Measurements from ENCODE around the gene LRP2BP.

The LRP2BP gene

GRCh38 chr4:185421366-185422124, 25.8 kb upstream of the LRP2BP start:
- peaks cover 2% of the 10 kb centered on the region for H3K36me3 ChIP-seq (ENCODE audit: control insufficient read depth, insufficient read depth, low read length)

DNA sequence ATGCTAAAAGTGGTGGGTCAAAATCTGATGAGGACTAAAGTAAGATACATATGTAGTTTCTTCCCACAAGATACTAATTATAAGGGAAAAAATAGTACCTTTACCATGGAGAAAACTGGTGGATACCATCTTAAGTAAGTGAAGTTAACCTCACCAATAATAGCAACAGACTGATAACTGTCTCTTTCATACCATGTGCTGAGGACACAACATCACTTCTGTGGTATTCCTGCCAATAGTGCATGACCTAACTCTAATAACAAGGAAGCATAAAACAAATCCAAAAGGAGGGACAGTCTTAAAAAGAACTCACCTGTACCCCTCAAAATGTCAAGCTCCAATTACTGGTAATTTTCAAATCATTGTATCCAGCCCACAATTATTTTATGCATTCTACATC, 21.2 kb upstream of the LRP2BP start:
- H3K36me3 ChIP-seq (ENCODE audit: control insufficient read depth, insufficient read depth, low read length), result peaks cover 2% of the 10 kb centered on the region
- H3K27me3 ChIP-seq (replicated peaks; ENCODE audit: control insufficient read depth, insufficient read depth, low read length), result no peaks in the 10 kb centered on the region
- no peak for TF ChIP-seq CTCF (IDR thresholded peaks at IDR 0.05; ENCODE audit: insufficient read depth, low read length, poor library complexity, severe bottlenecking)
- DNase-seq (ENCODE audit: extremely low read depth, insufficient read length), result no peak
- no peak overlapping the region for H3K4me3 ChIP-seq (replicated peaks; ENCODE audit: low read depth, low read length)

More at GRCh38 chr4:185421366-185422124, 25.8 kb upstream of the LRP2BP start:
- Histone ChIP-seq H3K4me3 (replicated peaks; ENCODE audit: low read depth, low read length) (no peak overlapping the region), H3K27me3 (replicated peaks; ENCODE audit: control insufficient read depth, insufficient read depth, low read length) (no peaks in the 10 kb centered on the region)
- DNase-seq (ENCODE audit: extremely low read depth, insufficient read length), result no peak
- no peak for TF ChIP-seq CTCF (IDR thresholded peaks at IDR 0.05; ENCODE audit: insufficient read depth, low read length, poor library complexity, severe bottlenecking)

GRCh38 chr4:185412412-185412811, 16.7 kb upstream of the LRP2BP start:
- no peak overlapping the region for H3K4me3 ChIP-seq (replicated peaks; ENCODE audit: low read depth, low read length)
- H3K27me3 ChIP-seq (replicated peaks; ENCODE audit: control insufficient read depth, insufficient read depth, low read length), result no peaks in the 10 kb centered on the region
- TF ChIP-seq CTCF (IDR thresholded peaks at IDR 0.05; ENCODE audit: insufficient read depth, low read length, poor library complexity, severe bottlenecking), result no peak
- DNase-seq (ENCODE audit: extremely low read depth, insufficient read length), result no peak
- H3K36me3 ChIP-seq (ENCODE audit: control insufficient read depth, insufficient read depth, low read length), result peaks cover 1% of the 10 kb centered on the region

- no peaks in the 10 kb centered on the region; the same call in none of the 2 replicates for H3K36me3 ChIP-seq (ENCODE audit: control insufficient read depth, insufficient read depth, low read length)
- no peaks in the 10 kb centered on the region for H3K27me3 ChIP-seq (replicated peaks; ENCODE audit: control insufficient read depth, insufficient read depth, low read length)
- no peak for TF ChIP-seq CTCF (IDR thresholded peaks at IDR 0.05; ENCODE audit: insufficient read depth, low read length, poor library complexity, severe bottlenecking)
- no peak overlapping the region for H3K4me3 ChIP-seq (replicated peaks; ENCODE audit: low read depth, low read length)
- no peak for DNase-seq (ENCODE audit: extremely low read depth, insufficient read length)
Observed at GRCh38 chr4:185411849-185412248, 16.1 kb upstream of the LRP2BP start.

DNA sequence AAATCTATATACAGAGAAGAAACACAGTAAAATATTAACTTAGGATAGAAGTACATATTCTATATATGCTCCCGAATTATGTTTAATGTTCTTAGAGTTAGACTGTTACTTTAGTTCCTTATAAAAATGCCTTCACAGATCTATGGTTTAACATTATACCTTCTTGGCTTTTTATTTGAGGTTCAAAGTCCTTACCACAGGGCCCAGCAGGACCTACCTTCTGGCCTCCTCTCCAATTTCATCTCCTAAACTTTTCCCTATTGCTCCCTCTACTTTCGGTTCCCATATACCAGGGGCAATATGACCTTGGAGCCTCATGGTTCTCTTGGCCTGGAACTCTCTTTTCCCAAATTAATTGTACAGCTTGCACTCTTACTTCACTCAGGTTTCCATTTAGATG, 12.7 kb upstream of the LRP2BP start:
- DNase-seq (ENCODE audit: extremely low read depth, insufficient read length), result no peak
- H3K4me3 ChIP-seq (replicated peaks; ENCODE audit: low read depth, low read length), result no peak overlapping the region
- no peak for TF ChIP-seq CTCF (IDR thresholded peaks at IDR 0.05; ENCODE audit: insufficient read depth, low read length, poor library complexity, severe bottlenecking)
- no peaks in the 10 kb centered on the region for H3K27me3 ChIP-seq (replicated peaks; ENCODE audit: control insufficient read depth, insufficient read depth, low read length)
- H3K36me3 ChIP-seq (ENCODE audit: control insufficient read depth, insufficient read depth, low read length), result no peaks in the 10 kb centered on the region; the same call in none of the 2 replicates

Data from GM06990 (cell line).